Activated naive CD8-positive, alpha-beta T cell treated with anti-CD3 and anti-CD28 coated beads, Interleukin-2, amount 50 U/mL, for 24 hours (primary cell): ENCODE results near the gene C10orf62.
A peak's percentile ranks its signal among the peaks of the same experiment; 100 is the strongest.
"Not testable (repeated sequence)": the region's sequence is repeated elsewhere in the genome, so short reads cannot be mapped to it uniquely, and the experiment has no call there.

Source experiments
- ATAC-seq: fragments of 150-1000 bp; cut with Tn5 transposase; one replicate; pipeline ENCODE4 v1.10.0; 2021
- DNase-seq: peaks from one replicate; pipeline ENCODE4 v3.0.0; 2021
- H3K27ac Mint-ChIP-seq: one replicate; pipeline ENCODE4 v1.8.0; 2021; ENCODE audit warnings: mild to moderate bottlenecking, mixed read lengths
- H3K27me3 Mint-ChIP-seq: one replicate; pipeline ENCODE4 v1.8.0; 2021; ENCODE audit warnings: mixed read lengths
- H3K36me3 Mint-ChIP-seq: one replicate; pipeline ENCODE4 v1.8.0; 2021; ENCODE audit warnings: low read depth, mixed read lengths
- H3K4me1 Mint-ChIP-seq: one replicate; pipeline ENCODE4 v1.8.0; 2021; ENCODE audit warnings: mixed read lengths
- H3K4me3 Mint-ChIP-seq: one replicate; pipeline ENCODE4 v1.8.0; 2021; ENCODE audit warnings: mild to moderate bottlenecking, moderate library complexity, mixed read lengths
- H3K9me3 Mint-ChIP-seq: one replicate; pipeline ENCODE4 v1.8.0; 2021; ENCODE audit warnings: mixed read lengths

C10orf62 gene

GRCh38 chr10:97618285-97618684, 28.8 kb downstream of the C10orf62 start:
- Mint-ChIP-seq H3K27me3 (no peaks in the 10 kb centered on the region), H3K4me3 (no peak overlapping the region), H3K36me3 (peaks cover 3% of the 10 kb centered on the region), H3K27ac (no peak overlapping the region), H3K4me1 (no peaks in the 10 kb centered on the region), H3K9me3 (no peaks in the 10 kb centered on the region)
- ATAC-seq (no peak), DNase-seq (no peak)

- Mint-ChIP-seq H3K4me1 (no peaks in the 10 kb centered on the region), H3K27ac (no peak overlapping the region), H3K36me3 (peaks cover 3% of the 10 kb centered on the region), H3K27me3 (no peaks in the 10 kb centered on the region), H3K9me3 (no peaks in the 10 kb centered on the region), H3K4me3 (no peak overlapping the region)
- ATAC-seq (no peak), DNase-seq (no peak)
Observed at GRCh38 chr10:97618733-97619132, 29.2 kb downstream of the C10orf62 start.

GRCh38 chr10:97623277-97623676, 33.8 kb downstream of the C10orf62 start:
- no peaks in the 10 kb centered on the region for H3K27me3 Mint-ChIP-seq
- no peak overlapping the region for H3K4me3 Mint-ChIP-seq
- no peak for ATAC-seq
- no peaks in the 10 kb centered on the region for H3K36me3 Mint-ChIP-seq
- DNase-seq = no peak
- no peak overlapping the region for H3K27ac Mint-ChIP-seq
- H3K4me1 Mint-ChIP-seq = no peaks in the 10 kb centered on the region
- no peaks in the 10 kb centered on the region for H3K9me3 Mint-ChIP-seq

- H3K4me1 Mint-ChIP-seq = peaks cover 5% of the 10 kb centered on the region
- H3K27ac Mint-ChIP-seq = no peak overlapping the region
- H3K9me3 Mint-ChIP-seq = no peaks in the 10 kb centered on the region
- H3K36me3 Mint-ChIP-seq = no peaks in the 10 kb centered on the region
- no peak overlapping the region for H3K4me3 Mint-ChIP-seq
- no peaks in the 10 kb centered on the region for H3K27me3 Mint-ChIP-seq
- no peak for DNase-seq
- ATAC-seq = no peak
Observed at GRCh38 chr10:97627731-97628130, 38.2 kb downstream of the C10orf62 start.

GRCh38 chr10:97628228-97628627, 38.7 kb downstream of the C10orf62 start:
- ATAC-seq (no peak), DNase-seq (no peak)
- Mint-ChIP-seq H3K4me3 (no peak overlapping the region), H3K27ac (no peak overlapping the region), H3K27me3 (peaks cover under 1% of the 10 kb centered on the region), H3K4me1 (peaks cover 10% of the 10 kb centered on the region), H3K9me3 (no peaks in the 10 kb centered on the region), H3K36me3 (peaks cover 1% of the 10 kb centered on the region)

GRCh38 chr10:97629289-97629688, 39.8 kb downstream of the C10orf62 start:
- peaks cover 3% of the 10 kb centered on the region for H3K36me3 Mint-ChIP-seq
- H3K27me3 Mint-ChIP-seq = peaks cover 2% of the 10 kb centered on the region
- H3K9me3 Mint-ChIP-seq = no peaks in the 10 kb centered on the region
- DNase-seq (no peak), ATAC-seq (no peak)
- peaks cover 17% of the 10 kb centered on the region for H3K4me1 Mint-ChIP-seq
- no peak overlapping the region for H3K27ac Mint-ChIP-seq
- no peak overlapping the region for H3K4me3 Mint-ChIP-seq

- Mint-ChIP-seq H3K27ac (no peak overlapping the region), H3K4me1 (peaks cover 17% of the 10 kb centered on the region), H3K4me3 (no peak overlapping the region), H3K9me3 (no peaks in the 10 kb centered on the region), H3K27me3 (peaks cover 2% of the 10 kb centered on the region), H3K36me3 (peaks cover 3% of the 10 kb centered on the region)
- DNase-seq = no peak
- ATAC-seq = no peak
Observed at GRCh38 chr10:97631098-97631497, 41.6 kb downstream of the C10orf62 start.

GRCh38 chr10:97632949-97633884, 43.7 kb downstream of the C10orf62 start, which contains the start of gene MORN4:
Gene MORN4 (minus strand): TSS chr10:97633500. CDS start chr10:97619653, 13,847 bp downstream.
- Mint-ChIP-seq H3K27me3 (peaks cover 2% of the 10 kb centered on the region), H3K4me3 (peak within 1 kb of the TSS; percentile 99), H3K4me1 (peaks cover 17% of the 10 kb centered on the region), H3K9me3 (no peaks in the 10 kb centered on the region), H3K36me3 (peaks cover 3% of the 10 kb centered on the region), H3K27ac (peak within 1 kb of the TSS; percentile 96)
- ATAC-seq (peak; percentile 97), DNase-seq (peak; percentile 90)

- Mint-ChIP-seq H3K27ac (peak overlapping the region; percentile 96), H3K36me3 (peaks cover 3% of the 10 kb centered on the region), H3K4me1 (peaks cover 17% of the 10 kb centered on the region), H3K9me3 (no peaks in the 10 kb centered on the region), H3K4me3 (peak overlapping the region; percentile 99), H3K27me3 (peaks cover 2% of the 10 kb centered on the region)
- DNase-seq = no peak
- ATAC-seq = peak; percentile 41
Observed at GRCh38 chr10:97633921-97634320, 44.4 kb downstream of the C10orf62 start.

GRCh38 chr10:97635577-97635976, 46.1 kb downstream of the C10orf62 start:
- DNase-seq (no peak), ATAC-seq (no peak)
- Mint-ChIP-seq H3K4me1 (peaks cover 23% of the 10 kb centered on the region), H3K9me3 (peaks cover 4% of the 10 kb centered on the region), H3K27me3 (peaks cover 4% of the 10 kb centered on the region), H3K4me3 (no peak overlapping the region), H3K36me3 (peaks cover 7% of the 10 kb centered on the region), H3K27ac (no peak overlapping the region)

GRCh38 chr10:97639090-97639489, 49.6 kb downstream of the C10orf62 start:
- not testable (repeated sequence) for H3K27ac Mint-ChIP-seq, ATAC-seq, H3K4me3 Mint-ChIP-seq, H3K36me3 Mint-ChIP-seq, DNase-seq, H3K9me3 Mint-ChIP-seq, H3K27me3 Mint-ChIP-seq
- H3K4me1 Mint-ChIP-seq = peaks cover 26% of the 10 kb centered on the region

GRCh38 chr10:97640174-97640867, 50.8 kb downstream of the C10orf62 start, which contains the start of gene PI4K2A:
Gene PI4K2A (plus strand): TSS chr10:97640671. CDS start chr10:97640743, 72 bp downstream.
- peak within 1 kb of the TSS; percentile 94 for H3K4me3 Mint-ChIP-seq
- peaks cover 11% of the 10 kb centered on the region for H3K36me3 Mint-ChIP-seq
- H3K27me3 Mint-ChIP-seq = peaks cover 2% of the 10 kb centered on the region
- peaks cover 26% of the 10 kb centered on the region for H3K4me1 Mint-ChIP-seq
- ATAC-seq (peak; percentile 99), DNase-seq (peak; percentile 99)
- peaks cover 4% of the 10 kb centered on the region for H3K9me3 Mint-ChIP-seq
- peak within 1 kb of the TSS; percentile 98 for H3K27ac Mint-ChIP-seq
